Tibial nerve (tissue), 4 donors: ENCODE measurements around the gene GNB5.

ENCODE experiments used
- CTCF ChIP-seq, 5 experiments: fragments of 200-600 bp in 3 of 5; fragments of 450-650 bp in 2 of 5; sonication (generic) in 3 of 5; IDR thresholded peaks; one replicate each; pipeline ENCODE4 v1.5.1; 2016 to 2019; ENCODE audit warnings: antibody characterized with exemption in 5 of 5, mild to moderate bottlenecking in 3 of 5, moderate library complexity in 2 of 5
- EP300 ChIP-seq, 2 donors: sonication (generic); formaldehyde crosslinking; IDR thresholded peaks; one replicate each; pipeline ENCODE4 v1.6.1; 2017; ENCODE audit warnings: antibody characterized with exemption in 2 of 2, mild to moderate bottlenecking in 1 of 2

- TF ChIP-seq EP300 (IDR thresholded peaks at IDR 0.05): no peak
- no peak for TF ChIP-seq CTCF (IDR thresholded peaks at IDR 0.05)
Measured at GRCh38 chr15:52240166-52240565, 49.0 kb upstream of the GNB5 start.
